HG02981 (cell line): ENCODE results near the gene FREM2.

Source experiments
- ATAC-seq: cut with Tn5 transposase; IDR thresholded peaks from one replicate; pipeline ENCODE4 v1.9.1; 2021; ENCODE audit warnings: mild to moderate bottlenecking, moderate library complexity; ENCODE audit not compliant: unreplicated experiment

FREM2 gene

GRCh38 chr13:38883783-38884182 lies 196.9 kb downstream of the FREM2 start:
- no peak for ATAC-seq

GRCh38 chr13:38888309-38888708 lies 201.4 kb downstream of the FREM2 start:
- no peak for ATAC-seq

GRCh38 chr13:38895075-38895474 lies 208.2 kb downstream of the FREM2 start:
- no peak for ATAC-seq

GRCh38 chr13:38897521-38897920 lies 210.6 kb downstream of the FREM2 start:
- ATAC-seq = no peak

GRCh38 chr13:38898481-38898880 lies 211.6 kb downstream of the FREM2 start:
- ATAC-seq = no peak

- no peak for ATAC-seq
These were observed 212.7 kb downstream of the FREM2 start for GRCh38 chr13:38899571-38899970.

- ATAC-seq = no peak
These were observed 213.3 kb downstream of the FREM2 start for GRCh38 chr13:38900188-38900587.

- ATAC-seq = no peak
These were observed 215.7 kb downstream of the FREM2 start for GRCh38 chr13:38902551-38902950.

GRCh38 chr13:38905081-38905480 lies 218.2 kb downstream of the FREM2 start:
- ATAC-seq = no peak

- no peak for ATAC-seq
These were observed 219.0 kb downstream of the FREM2 start for GRCh38 chr13:38905861-38906260.

GRCh38 chr13:38908574-38908973 lies 221.7 kb downstream of the FREM2 start:
- no peak for ATAC-seq

GRCh38 chr13:38914070-38914469 lies 227.2 kb downstream of the FREM2 start:
- no peak for ATAC-seq

GRCh38 chr13:38921081-38921480 lies 234.2 kb downstream of the FREM2 start:
- no peak for ATAC-seq

- ATAC-seq = no peak
These were observed 235.3 kb downstream of the FREM2 start for GRCh38 chr13:38922170-38922569.

GRCh38 chr13:38933786-38934185 lies 246.9 kb downstream of the FREM2 start:
- no peak for ATAC-seq
